GM10266 (cell line): ENCODE results near the gene MOSMO.
A peak's percentile ranks its signal among the peaks of the same experiment; 100 is the strongest.
"Not testable (repeated sequence)": the region's sequence is repeated elsewhere in the genome, so short reads cannot be mapped to it uniquely, and the experiment has no call there.

Experiments used
- DNase-seq: peaks from one replicate; pipeline ENCODE4 v3.0.0; 2012; ENCODE audit errors: extremely low spot score
- CTCF ChIP-seq: IDR thresholded peaks from 2 replicates; pipeline ENCODE4 v1.5.1; 2012; ENCODE audit warnings: mild to moderate bottlenecking, low read depth; ENCODE audit not compliant: control insufficient read depth, insufficient read depth; ENCODE audit errors: missing control alignments

The MOSMO gene

GRCh38 chr16:22023505-22023904 lies 15.6 kb downstream of the MOSMO start:
- DNase-seq, result peak; percentile 44
- TF ChIP-seq CTCF, result no peak

GRCh38 chr16:22024785-22025184 lies 16.9 kb downstream of the MOSMO start:
- not testable (repeated sequence) for DNase-seq

GRCh38 chr16:22027633-22028032 lies 19.7 kb downstream of the MOSMO start:
- DNase-seq, result no peak
- TF ChIP-seq CTCF, result no peak

- no peak for DNase-seq
- TF ChIP-seq CTCF, result no peak
Measured at GRCh38 chr16:22029632-22030031, 21.7 kb downstream of the MOSMO start.

GRCh38 chr16:22030087-22030812 lies 22.3 kb downstream of the MOSMO start:
- DNase-seq, result no peak
- TF ChIP-seq CTCF, result no peak

GRCh38 chr16:22031483-22032083 lies 23.7 kb downstream of the MOSMO start:
- no peak for TF ChIP-seq CTCF

GRCh38 chr16:22034503-22034902 lies 26.6 kb downstream of the MOSMO start:
- TF ChIP-seq CTCF, result no peak
- DNase-seq, result no peak

More at GRCh38 chr16:22031483-22032083, 23.7 kb downstream of the MOSMO start:
- DNase-seq, result no peak
